Right kidney (tissue), 1 donor: ENCODE results near the gene AP1AR.
"Not testable (repeated sequence)": the region's sequence is repeated elsewhere in the genome, so short reads cannot be mapped to it uniquely, and the experiment has no call there.

Experiments used
- DNase-seq: peaks from one replicate; pipeline ENCODE4 v3.0.0-alpha.2; 2016

Gene AP1AR

DNA sequence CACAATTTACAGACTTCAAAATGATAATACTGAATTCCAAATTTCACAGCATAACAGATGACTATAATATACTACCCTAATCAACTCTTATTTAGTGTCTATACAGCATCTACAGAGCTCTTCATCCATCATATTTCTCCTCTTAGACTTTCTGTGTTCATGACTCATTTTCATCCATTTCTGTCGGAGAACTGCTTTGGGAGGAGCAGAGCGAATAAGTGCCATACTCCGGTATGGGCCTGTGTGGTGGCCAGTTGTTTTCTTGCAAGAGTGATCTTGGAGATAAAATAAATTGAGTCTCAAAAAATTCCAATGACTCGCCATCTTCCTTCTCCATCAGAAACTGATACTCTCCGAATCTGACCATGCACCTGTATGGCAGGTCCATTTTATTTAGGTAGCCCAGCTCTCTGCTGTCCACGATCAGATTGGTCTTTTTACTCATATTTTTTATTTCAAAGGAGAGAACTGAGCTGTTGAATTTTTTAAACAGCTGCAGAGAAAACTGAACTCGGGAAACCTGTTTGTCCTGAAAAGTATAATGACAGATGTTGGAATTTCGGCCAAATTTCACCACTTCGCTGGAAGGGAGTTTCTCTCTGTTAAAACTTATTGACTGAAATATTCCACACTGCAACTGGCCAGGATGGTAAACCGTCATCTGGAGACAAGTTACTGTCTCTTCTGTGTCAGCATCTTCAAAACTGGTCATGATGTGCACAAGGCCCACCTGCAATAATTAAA is 46.3 kb downstream of the AP1AR start:
- DNase-seq, result no peak

- DNase-seq, result no peak
Measured at GRCh38 chr4:112279025-112279881, 47.7 kb downstream of the AP1AR start.

DNA sequence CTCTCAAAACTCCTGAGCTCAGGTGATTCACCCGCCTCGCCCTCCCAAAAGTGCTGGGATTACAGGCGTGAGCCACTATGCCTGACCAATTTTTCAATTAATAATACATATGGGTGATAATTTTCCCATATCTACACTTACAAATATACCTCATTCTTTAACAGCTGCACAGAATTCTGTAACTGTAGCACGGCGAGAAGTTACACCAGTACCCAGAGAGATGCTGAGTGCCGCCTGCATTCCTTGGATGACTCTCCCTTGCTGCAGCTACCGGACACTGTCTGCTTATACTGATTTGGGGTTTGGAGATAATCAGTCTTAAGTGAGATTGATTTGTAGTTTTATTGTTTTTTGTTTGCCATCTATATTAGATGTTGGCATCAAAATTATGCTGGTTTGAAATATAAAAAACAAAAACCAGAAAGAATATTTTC is 48.3 kb downstream of the AP1AR start:
- DNase-seq, result no peak

DNA sequence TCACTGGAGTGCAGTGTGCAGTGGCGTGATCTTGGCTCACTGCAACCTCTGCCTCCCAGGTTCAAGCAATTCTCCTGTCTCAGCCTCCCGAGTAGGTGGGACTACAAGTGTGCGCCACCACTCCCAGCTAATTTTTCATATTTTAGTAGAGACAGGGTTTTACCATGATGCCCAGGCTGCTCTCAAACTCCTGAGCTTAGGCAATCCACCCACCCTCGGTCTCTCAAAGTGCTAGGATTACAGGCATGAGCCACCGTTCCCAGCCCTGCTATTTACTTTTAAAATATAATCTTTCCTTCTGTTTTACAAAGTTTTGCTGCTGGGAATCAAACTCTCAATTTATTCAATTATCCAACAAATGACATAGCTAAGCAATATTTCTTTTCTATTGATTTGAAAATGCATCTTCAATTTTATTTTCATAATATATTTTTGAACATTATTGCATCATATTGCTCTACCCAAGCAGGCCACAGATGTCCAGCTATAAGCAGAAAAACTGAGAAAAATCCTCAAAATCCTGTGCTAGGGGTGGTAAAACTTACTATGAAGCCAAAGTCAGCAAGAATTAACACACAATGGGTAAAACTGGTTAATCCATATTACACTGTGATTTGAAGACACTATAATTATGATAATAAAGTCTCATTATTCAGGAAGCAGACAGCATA is 48.9 kb downstream of the AP1AR start:
- no peak for DNase-seq

DNA sequence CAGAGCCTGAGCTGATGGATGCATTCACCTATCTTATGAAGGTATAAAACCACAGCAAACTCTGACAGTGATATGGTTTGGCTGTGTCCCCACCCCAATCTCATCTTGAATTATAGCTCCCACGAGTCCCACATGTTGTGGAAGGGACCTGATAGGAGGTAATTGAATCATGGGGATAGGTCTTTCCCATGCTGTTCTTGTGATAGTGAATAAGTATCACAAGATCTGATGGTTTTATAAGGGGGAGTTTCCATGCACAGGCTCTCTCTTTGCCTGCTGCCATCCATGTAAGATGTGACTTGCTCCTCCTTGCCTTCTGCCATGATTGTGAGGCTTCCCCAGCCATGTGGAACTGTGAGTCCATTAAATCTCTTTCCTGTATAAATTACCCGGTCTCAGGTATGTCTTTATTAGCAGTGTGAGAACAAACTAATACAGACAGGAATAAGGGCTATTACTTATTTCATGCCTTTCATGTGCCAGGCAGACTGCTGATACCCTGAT is 50.4 kb downstream of the AP1AR start:
- not testable (repeated sequence) for DNase-seq

- DNase-seq, result no peak
Measured at GRCh38 chr4:112282860-112283667, 51.5 kb downstream of the AP1AR start.

GRCh38 chr4:112284166-112284565 is 52.6 kb downstream of the AP1AR start:
- DNase-seq, result no peak

GRCh38 chr4:112284662-112285411 is 53.2 kb downstream of the AP1AR start:
- peak; percentile 68 for DNase-seq

- DNase-seq, result no peak
Measured at GRCh38 chr4:112287258-112287989, 55.8 kb downstream of the AP1AR start.

DNA sequence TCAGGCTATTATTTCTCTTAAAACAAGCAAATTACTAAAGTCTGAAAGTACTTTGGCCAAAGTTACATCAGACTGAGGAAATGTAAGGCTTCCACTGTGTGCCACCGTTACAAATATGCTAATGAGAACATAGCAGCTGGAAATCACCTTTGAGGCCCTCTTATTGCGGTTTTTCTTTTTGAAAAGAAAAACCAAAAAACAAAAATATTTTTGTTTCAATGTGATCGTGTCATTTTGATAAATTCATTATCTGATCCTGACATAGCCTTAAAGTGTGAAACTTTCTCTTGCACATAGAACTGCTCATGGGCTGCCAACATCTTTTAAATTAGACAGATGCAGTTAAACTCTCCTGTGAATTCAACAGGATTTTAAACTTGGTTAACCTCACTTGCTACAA is 56.9 kb downstream of the AP1AR start:
- no peak for DNase-seq

- no peak for DNase-seq
Measured at GRCh38 chr4:112289407-112290253, 58.0 kb downstream of the AP1AR start.

GRCh38 chr4:112290341-112290740 is 58.8 kb downstream of the AP1AR start:
- no peak for DNase-seq

GRCh38 chr4:112296949-112297880 is 65.6 kb downstream of the AP1AR start, which contains the start of gene ALPK1:
Gene ALPK1, plus strand, starts transcription at chr4:112297369.
- peak; percentile 28 for DNase-seq

DNA sequence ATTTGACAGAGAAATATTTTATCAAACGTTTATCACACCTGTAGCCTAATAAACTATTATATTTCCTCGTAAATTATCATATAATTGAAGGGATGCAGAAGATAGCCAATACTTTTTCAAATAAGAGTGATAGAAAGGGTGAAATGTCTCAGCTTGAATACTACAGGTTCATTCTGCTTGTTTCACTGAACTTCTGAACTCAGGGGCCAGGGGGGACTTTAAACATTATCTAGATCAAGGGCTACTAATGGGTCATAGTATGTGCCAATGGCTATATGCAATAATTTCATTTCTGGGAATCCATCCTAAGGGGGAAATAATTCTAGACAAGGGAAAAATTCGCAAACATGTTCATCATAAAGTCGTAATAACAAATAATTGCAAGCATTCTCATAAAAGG is 68.1 kb downstream of the AP1AR start:
- no peak for DNase-seq

DNA sequence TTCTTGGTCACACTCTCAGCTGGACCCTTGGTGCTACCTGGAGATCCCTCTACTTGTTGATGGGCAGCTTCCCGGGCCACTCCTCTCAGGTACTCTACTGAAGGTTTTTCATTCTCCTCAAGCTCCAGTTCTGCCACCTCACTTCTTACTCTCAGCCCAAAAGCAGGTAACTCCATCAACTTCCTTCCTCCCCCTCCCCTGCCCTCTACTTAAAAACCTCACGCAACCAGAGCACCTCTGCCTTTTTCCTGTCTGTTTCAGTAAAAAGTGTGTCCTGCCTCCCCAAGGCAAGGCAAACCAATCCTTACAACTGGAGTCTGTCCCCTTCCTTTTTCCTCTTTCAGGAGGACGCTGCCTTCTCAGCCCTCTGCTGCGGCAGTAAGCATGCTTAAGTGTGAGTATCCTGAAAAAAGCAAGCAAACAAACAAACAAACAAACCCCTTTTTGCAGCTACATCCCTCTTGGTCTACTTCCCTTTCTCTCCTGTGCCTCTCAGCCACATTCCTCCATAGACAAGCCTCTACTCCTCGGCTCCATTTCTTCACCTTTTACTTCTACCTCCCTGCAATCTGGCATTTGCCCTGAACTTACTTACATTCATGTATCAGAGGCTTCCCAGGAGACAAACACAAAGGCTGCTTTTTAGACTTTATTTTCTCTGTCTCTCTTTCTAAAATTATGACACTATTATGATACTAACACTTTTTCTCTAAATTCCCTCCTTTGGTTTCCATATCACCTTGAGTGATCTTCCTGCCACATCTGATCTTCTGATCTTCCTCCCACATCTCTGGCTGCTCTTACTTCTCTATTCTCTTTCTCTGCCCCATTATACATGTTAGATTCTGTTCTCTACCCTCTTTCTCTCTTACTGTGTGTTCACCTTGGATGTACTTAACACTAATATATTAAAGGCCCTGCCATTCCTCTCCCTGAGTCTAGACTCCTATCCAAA is 71.0 kb downstream of the AP1AR start:
- DNase-seq, result no peak

GRCh38 chr4:112305477-112305876 is 73.9 kb downstream of the AP1AR start:
- not testable (repeated sequence) for DNase-seq

- DNase-seq, result not testable (repeated sequence)
Measured at GRCh38 chr4:112309263-112309791, 77.7 kb downstream of the AP1AR start.
